Right lobe of liver (tissue), 6 donors: ENCODE data around the gene NFKBIL1. TPM values are rescaled to one million over a fixed set of nuclear protein-coding genes. Genes with fewer than 3 reads are reported as not detected.
A peak's percentile ranks its signal among the peaks of the same experiment; 100 is the strongest.

Experiments
- ATAC-seq, 4 donors: fragments of 200-7000 bp; cut with Tn5 transposase; one replicate each; pipeline ENCODE4 v1.9.1; 2020; ENCODE audit warnings: mild to moderate bottlenecking in 4 of 4, moderate library complexity in 4 of 4
- DNase-seq, 3 donors: peaks; one replicate each; pipeline ENCODE4 v3.0.0-alpha.2; 2020
- H3K27ac ChIP-seq, 3 donors: fragments of 200-600 bp; one replicate each; pipeline ENCODE4 v1.8.0; 2022
- H3K27me3 ChIP-seq, 2 donors: fragments of 200-600 bp; one replicate each; pipeline ENCODE4 v1.8.0; 2022
- H3K36me3 ChIP-seq, 4 donors: fragments of 200-600 bp; sonication (generic) in 1 of 4; one replicate each; pipeline versions ENCODE4 v1.5.1 to v1.8.0; 2017 to 2022; ENCODE audit warnings: control low read depth in 1 of 4
- H3K4me1 ChIP-seq, 4 donors: fragments of 200-600 bp; sonication (generic) in 1 of 4; one replicate each; pipeline versions ENCODE4 v1.5.1 to v1.8.0; 2017 to 2022; ENCODE audit warnings: control low read depth in 1 of 4
- H3K4me3 ChIP-seq, 3 donors: fragments of 200-600 bp; one replicate each; pipeline ENCODE4 v1.8.0; 2022
- H3K9me3 ChIP-seq, 4 donors: fragments of 200-600 bp; sonication (generic) in 1 of 4; one replicate each; pipeline versions ENCODE4 v1.5.1 to v1.8.0; 2017 to 2022; ENCODE audit warnings: control low read depth in 1 of 4
- POLR2A ChIP-seq: fragments of 450-650 bp; IDR thresholded peaks from one replicate; pipeline ENCODE4 v1.6.1; 2017; ENCODE audit warnings: antibody characterized with exemption, mild to moderate bottlenecking
- WGBS: methylation state at CpG from one replicate; pipeline ENCODE4 v1.1.6; 2018; ENCODE audit warnings: low coverage, low lambda C conversion rate; ENCODE audit not compliant: insufficient coverage; ENCODE audit errors: missing lambda C conversion rate; 5-methylcytosine and 5-hydroxymethylcytosine counted together
- intact Hi-C, 2 donors: fragments of 100-400 bp; cut with DNase I; formaldehyde crosslinking; loops; one replicate each; pipeline versions ENCODE4 v1.11.2 to v1.14.1; 2022
- total RNA-seq, 6 experiments: library from RNA; depleted of rRNA in 2 of 6; stranded (reverse); fragments of >200 nt in 2 of 6; fragmentation: NEBNext Ultra II Directional in 3 of 6; extraction: Animal tissue kit (Norgen Biotek cat#: 25700) in 3 of 6; gene quantifications; one replicate each; pipeline versions ENCODE4 v1.1.0 to v1.2.4, GENCODE V29; 2016 to 2023
- TF ChIP-seq, protein P1 (sequence below), 4 donors: fragments of 200-600 bp in 3 of 4; fragments of 450-650 bp in 1 of 4; IDR thresholded peaks; one replicate each; pipeline versions ENCODE4 v1.5.1 to v1.8.0; 2016 to 2022; ENCODE audit warnings: antibody characterized with exemption in 4 of 4, mild to moderate bottlenecking in 2 of 4
- donor health status: DM: no; HTN: yes; CAD: no.
- donor health status: DM: no; HTN: no; CAD: no.
- donor health status: DM: no; HTN: no; CAD: no.
- donor health status: DM: no; HTN: yes; CAD: no.
- donor health status: DM: no; HTN: yes; CAD: no.

Gene NFKBIL1
- total RNA-seq, 6 experiments from 2014 or later, result 7.5 to 10.2 (median 8.3) TPM

DNA sequence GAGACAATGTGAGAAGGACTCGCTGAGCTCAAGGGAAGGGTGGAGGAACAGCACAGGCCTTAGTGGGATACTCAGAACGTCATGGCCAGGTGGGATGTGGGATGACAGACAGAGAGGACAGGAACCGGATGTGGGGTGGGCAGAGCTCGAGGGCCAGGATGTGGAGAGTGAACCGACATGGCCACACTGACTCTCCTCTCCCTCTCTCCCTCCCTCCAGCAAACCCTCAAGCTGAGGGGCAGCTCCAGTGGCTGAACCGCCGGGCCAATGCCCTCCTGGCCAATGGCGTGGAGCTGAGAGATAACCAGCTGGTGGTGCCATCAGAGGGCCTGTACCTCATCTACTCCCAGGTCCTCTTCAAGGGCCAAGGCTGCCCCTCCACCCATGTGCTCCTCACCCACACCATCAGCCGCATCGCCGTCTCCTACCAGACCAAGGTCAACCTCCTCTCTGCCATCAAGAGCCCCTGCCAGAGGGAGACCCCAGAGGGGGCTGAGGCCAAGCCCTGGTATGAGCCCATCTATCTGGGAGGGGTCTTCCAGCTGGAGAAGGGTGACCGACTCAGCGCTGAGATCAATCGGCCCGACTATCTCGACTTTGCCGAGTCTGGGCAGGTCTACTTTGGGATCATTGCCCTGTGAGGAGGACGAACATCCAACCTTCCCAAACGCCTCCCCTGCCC is 29.6 kb downstream of the NFKBIL1 start:
- TF ChIP-seq, protein P1, sequence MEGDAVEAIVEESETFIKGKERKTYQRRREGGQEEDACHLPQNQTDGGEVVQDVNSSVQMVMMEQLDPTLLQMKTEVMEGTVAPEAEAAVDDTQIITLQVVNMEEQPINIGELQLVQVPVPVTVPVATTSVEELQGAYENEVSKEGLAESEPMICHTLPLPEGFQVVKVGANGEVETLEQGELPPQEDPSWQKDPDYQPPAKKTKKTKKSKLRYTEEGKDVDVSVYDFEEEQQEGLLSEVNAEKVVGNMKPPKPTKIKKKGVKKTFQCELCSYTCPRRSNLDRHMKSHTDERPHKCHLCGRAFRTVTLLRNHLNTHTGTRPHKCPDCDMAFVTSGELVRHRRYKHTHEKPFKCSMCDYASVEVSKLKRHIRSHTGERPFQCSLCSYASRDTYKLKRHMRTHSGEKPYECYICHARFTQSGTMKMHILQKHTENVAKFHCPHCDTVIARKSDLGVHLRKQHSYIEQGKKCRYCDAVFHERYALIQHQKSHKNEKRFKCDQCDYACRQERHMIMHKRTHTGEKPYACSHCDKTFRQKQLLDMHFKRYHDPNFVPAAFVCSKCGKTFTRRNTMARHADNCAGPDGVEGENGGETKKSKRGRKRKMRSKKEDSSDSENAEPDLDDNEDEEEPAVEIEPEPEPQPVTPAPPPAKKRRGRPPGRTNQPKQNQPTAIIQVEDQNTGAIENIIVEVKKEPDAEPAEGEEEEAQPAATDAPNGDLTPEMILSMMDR (IDR thresholded peaks at IDR 0.05), result no peak
- TF ChIP-seq POLR2A, result no peak
- Histone ChIP-seq H3K27ac (no peak overlapping the region), H3K4me1 (no peaks in the 10 kb centered on the region), H3K36me3 (no peaks in the 10 kb centered on the region), H3K27me3 (no peaks in the 10 kb centered on the region), H3K9me3 (no peaks in the 10 kb centered on the region), H3K4me3 (no peak overlapping the region)
- intact Hi-C loops, result no loop called here
- WGBS, result 65% methylated on average over 7 of the region's 19 CpGs
- ATAC-seq (no peak), DNase-seq (peak in 1 of 3 donors; percentile 48)

DNA sequence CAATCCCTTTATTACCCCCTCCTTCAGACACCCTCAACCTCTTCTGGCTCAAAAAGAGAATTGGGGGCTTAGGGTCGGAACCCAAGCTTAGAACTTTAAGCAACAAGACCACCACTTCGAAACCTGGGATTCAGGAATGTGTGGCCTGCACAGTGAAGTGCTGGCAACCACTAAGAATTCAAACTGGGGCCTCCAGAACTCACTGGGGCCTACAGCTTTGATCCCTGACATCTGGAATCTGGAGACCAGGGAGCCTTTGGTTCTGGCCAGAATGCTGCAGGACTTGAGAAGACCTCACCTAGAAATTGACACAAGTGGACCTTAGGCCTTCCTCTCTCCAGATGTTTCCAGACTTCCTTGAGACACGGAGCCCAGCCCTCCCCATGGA is 30.2 kb downstream of the NFKBIL1 start:
- no peak for TF ChIP-seq POLR2A
- TF ChIP-seq, protein P1 (IDR thresholded peaks at IDR 0.05), result no peak

GRCh38 chr6:31578184-31579118 is 31.0 kb downstream of the NFKBIL1 start:
- H3K4me3 ChIP-seq, result no peak overlapping the region
- ATAC-seq, result no peak
- H3K36me3 ChIP-seq, result no peaks in the 10 kb centered on the region
- H3K4me1 ChIP-seq, result no peaks in the 10 kb centered on the region
- no peak overlapping the region for H3K27ac ChIP-seq
- H3K9me3 ChIP-seq, result no peaks in the 10 kb centered on the region
- no peaks in the 10 kb centered on the region for H3K27me3 ChIP-seq
- intact Hi-C loops, result no loop called here
- WGBS, result 68% methylated on average over 12 of the region's 12 CpGs
- peak in 1 of 3 donors; percentile 25 for DNase-seq
- TF ChIP-seq POLR2A, result no peak
- TF ChIP-seq, protein P1 (IDR thresholded peaks at IDR 0.05), result no peak

More for the DNA sequence above, 30.2 kb downstream of the NFKBIL1 start:
- no peak overlapping the region for H3K27ac ChIP-seq
- no peaks in the 10 kb centered on the region for H3K9me3 ChIP-seq
- ATAC-seq (no peak), DNase-seq (no peak)
- H3K4me1 ChIP-seq, result no peaks in the 10 kb centered on the region
- WGBS, result 84% methylated on average over 3 of the region's 3 CpGs
- intact Hi-C loops, result no loop called here
- no peak overlapping the region for H3K4me3 ChIP-seq
- no peaks in the 10 kb centered on the region for H3K27me3 ChIP-seq
- H3K36me3 ChIP-seq, result no peaks in the 10 kb centered on the region

DNA sequence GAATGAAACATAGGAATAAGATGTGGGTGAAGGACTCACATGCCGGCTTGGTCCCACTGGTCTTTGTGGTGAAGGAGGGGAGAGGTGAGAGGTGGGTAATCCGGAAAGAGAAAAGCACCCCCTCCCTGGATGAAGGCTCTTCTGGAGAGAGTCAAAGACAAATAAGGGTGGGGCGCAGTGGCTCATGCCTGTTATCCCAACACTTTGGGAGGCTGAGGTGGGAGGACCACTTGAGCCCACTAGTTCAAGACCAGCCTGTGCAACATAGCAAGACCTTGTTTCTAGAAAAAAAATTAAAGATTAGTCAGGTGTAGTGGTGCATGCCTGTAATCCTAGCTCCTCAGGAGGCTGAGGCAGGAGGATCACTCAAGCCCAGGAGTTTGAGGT is 31.7 kb downstream of the NFKBIL1 start:
- Histone ChIP-seq H3K9me3 (no peaks in the 10 kb centered on the region), H3K27ac (no peak overlapping the region), H3K4me3 (no peak overlapping the region), H3K36me3 (no peaks in the 10 kb centered on the region), H3K4me1 (no peaks in the 10 kb centered on the region), H3K27me3 (no peaks in the 10 kb centered on the region)
- 78% methylated on average over 3 of the region's 3 CpGs for WGBS
- intact Hi-C loops, result no loop called here
- ATAC-seq (no peak), DNase-seq (peak in 1 of 3 donors; percentile 27)
- no peak for TF ChIP-seq POLR2A
- TF ChIP-seq, protein P1 (IDR thresholded peaks at IDR 0.05), result no peak
